AML-193 (cell line): ENCODE data around the gene MRI1.

Source experiments
- DNase-seq, 2 experiments: peaks; one replicate each; lab custom pipeline; 2025; lab: John Stamatoyannopoulos, UW

The MRI1 gene

DNA sequence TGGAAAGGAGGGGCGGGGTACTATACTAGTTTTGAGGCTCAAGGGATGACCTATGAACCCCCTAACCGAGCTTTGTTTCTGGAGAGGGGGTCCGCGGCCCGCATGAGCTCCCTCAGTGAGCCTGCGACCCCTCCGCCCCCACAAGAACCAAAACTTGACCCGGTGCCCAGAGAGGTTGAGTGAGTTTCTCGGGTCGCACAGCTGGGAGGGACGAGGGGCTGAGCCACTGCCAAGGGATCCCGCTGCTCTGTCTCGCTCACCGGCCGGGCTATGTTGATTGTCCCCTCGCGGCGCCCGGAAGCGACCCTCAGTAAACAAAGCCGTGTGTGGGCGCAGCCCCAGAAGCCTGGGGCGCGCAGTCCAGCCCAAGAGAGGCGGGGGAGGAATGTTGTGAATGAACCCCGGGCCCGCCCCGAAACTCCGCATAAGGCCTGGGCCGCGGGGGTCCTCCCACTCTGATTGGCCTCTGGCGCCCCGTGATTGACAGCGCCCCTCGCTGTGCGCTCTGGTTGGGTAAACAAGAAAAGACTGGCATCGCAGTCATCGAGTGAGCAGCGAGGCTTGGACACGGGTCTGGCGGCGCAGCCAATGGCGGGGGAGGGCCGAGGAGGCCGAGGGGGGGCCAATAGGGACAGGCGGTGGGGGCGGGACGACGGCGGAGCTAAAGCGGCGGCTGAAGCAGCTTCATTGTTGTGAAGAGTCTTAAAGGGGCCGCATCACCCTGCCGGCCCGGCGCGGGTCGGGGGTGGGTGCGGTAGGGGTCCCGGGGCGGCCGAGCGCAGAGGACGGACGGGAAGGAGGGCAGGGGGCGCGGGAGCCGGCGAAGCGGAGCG lies 30.7 kb downstream of the MRI1 start, which contains the start of gene ZSWIM4:
ZSWIM4 (plus strand) TSS at position 687 of the 833 bp plus-strand sequence. CDS start 206 bp downstream, outside the sequence.
- peak; percentile 97 to 98 for DNase-seq

DNA sequence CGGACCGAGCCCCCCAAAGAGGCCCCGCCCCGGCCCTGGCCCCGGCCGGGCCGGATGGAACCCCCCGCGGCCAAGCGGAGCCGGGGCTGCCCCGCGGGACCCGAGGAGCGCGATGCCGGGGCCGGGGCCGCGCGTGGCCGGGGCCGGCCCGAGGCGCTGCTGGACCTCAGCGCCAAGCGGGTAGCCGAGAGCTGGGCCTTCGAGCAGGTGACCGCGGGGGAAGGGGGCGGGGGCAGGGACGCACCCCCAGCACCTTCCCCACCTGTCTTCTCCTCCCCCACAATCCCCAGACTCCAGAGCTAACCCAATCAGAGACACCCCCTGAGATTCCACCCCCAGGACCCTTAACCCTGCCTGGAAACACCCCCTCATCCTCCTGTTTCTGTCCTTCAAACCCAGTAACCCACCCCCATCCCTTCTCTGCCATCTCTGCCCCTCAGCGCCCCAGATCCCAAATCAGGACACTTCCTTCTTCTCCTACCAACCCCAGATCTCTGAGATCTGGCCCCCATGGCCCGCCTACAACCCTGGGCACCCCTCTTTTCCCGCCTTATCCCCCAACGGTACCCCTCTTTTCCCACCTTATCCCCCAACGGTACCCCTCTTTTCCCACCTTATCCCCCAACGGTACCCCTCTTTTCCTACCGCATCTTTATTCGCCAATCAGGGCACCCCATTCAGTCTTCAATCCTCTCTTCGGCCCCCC lies 31.4 kb downstream of the MRI1 start:
- no peak for DNase-seq

DNA sequence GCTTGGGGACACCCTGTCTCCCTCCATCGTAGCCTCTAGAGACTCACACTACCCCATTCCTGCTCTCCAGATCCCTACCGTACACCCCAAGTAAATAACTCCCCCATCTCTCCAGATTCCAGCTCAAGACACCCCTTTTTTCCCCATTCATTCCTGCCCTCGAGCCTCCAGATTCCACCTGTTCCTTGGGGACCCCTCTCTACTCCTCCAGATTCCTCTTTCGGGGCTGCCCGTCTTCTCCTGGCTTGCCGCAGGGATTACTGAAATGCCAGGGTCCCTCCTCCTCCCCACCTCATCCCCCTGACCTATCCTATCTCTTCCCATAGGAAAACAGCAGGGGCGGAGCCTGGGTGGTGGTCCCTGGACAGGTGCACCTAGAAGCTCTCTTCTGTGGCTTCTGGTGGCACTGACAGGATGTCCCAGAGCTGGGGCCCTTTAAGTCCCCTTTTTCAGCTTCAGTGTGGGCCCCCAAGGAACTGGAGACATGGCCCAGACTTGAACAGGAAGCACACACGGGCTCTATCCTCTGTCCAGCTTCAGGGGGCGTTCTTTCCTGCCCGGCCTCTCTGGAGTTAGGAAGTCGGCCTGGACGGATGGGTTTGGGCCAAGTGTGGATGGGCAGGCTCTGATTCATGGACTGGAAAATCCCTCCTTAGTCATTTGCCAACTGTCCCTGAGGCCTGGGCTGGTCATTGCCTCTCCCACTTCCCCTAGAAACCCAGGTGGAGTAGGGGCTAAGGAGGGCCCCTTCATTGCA lies 32.2 kb downstream of the MRI1 start:
- no peak for DNase-seq

DNA sequence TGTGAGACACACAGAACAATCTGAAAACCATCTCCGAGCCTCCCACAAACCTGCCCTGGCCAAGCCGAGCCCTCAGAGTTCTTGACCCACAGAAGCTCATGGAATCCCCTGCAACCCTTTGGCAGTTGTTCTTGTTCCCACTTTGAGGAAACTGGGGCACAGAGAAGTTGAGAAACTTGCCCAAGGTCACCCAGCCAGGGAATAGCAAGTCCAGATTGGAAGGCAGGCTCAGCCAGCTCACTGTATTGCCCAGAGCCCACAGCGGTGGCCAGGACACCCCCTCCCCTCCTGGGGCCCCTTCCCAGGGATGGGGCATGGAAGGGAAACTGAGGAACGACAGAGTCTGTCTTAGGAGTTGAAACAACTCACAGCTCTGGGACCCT lies 32.7 kb downstream of the MRI1 start:
- no peak for DNase-seq

GRCh38 chr19:13797870-13798269 lies 33.5 kb downstream of the MRI1 start:
- peak; percentile 6 to 28 for DNase-seq

- DNase-seq, result no peak
Observed at GRCh38 chr19:13799669-13800068, 35.3 kb downstream of the MRI1 start.

- no peak for DNase-seq
Observed at GRCh38 chr19:13803038-13803437, 38.7 kb downstream of the MRI1 start.

- no peak for DNase-seq
Observed at GRCh38 chr19:13804830-13805683, 40.7 kb downstream of the MRI1 start.

DNA sequence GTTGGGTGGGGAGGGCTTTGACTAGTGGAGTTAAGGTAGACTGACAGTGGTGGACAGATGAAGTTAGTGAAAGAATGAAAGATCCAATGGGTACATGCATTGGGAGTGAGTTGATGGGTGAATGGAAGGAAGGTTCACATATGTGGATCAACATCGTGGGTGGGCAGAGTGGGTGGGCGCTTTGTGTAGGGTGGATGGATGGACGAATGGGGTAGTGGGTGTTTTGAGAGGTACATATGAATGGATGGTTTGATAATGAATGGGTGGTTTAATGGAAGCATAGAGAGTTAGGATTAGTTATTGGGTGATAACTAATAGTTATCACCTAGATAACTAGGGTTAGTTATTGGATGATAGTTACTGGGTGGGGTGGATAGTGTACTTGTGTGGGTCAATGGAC lies 42.4 kb downstream of the MRI1 start:
- no peak for DNase-seq

DNA sequence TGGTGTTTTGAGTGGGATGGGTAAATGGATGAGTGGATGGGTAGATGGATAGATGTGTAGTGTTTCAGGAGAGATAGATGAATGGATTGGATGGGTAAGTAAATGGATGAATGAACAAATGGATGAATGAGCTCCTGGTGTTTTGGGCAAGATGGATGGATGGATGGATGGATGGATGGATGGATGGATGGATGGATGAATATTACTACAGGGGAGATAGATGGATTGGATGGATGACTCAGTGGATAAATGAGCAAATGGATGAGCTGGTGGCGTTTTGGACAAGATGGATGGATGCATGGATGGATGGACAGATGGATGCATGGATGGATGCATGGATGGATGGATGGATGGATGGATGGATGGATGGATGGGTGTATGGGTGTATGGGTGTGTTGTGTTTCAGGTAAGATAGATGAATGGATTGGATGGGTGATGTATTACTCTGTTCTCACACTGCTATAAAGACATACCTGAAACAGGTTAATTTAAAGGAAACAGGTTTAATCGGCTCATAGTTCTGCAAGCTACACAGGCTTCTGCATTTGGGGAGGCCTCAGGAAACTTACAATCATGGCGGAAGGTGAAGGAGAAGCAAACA lies 43.2 kb downstream of the MRI1 start:
- DNase-seq, result no peak

DNA sequence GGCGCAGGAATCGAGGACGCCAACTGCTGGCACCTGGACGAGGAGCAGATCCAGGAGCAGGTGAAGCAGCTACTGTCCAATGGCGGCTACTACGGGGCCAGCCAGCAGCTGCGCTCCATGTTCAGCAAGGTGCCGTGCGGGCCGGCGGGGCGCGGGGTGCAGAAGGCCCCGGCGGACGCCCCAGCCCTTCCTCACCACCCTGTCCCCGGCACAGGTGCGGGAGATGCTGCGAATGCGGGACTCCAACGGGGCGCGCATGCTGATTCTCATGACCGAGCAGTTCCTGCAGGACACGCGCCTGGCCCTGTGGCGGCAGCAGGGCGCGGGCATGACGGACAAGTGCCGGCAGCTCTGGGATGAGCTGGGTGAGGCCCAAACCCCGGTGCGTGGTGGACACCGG lies 44.5 kb downstream of the MRI1 start:
- DNase-seq, result no peak

GRCh38 chr19:13812544-13812943 lies 48.2 kb downstream of the MRI1 start:
- no peak for DNase-seq

GRCh38 chr19:13813147-13813546 lies 48.8 kb downstream of the MRI1 start:
- no peak for DNase-seq

- no peak for DNase-seq
Observed at GRCh38 chr19:13814550-13814949, 50.2 kb downstream of the MRI1 start.

DNA sequence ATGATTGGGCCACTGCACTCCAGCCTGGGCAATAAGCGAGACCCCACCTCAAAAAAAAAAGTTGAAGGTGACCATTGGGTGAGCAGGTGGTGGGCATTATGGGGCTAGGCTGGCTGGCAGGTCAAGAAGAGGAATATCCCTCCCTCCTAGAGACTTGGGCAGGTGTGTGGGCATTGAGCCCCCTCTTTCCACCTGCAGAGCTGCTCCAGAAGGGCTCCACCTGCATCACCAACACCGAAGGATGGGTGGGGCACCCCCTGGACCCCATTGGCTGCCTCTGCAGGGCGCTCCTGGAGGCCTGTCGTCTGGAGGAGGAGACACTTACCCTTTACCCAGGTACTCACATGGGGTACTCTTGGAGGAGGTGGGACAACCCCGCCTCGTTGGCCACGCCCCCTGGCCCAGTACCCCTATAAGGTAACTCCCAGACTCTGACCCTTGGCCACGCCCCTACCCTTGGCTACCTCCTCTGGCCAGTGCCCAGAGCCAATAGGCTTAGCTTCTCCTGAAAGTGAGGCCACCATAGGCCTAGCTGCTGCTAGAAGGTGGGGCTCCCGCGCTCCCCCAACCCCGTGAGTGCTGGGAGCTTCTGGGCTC lies 52.8 kb downstream of the MRI1 start:
- no peak for DNase-seq

DNA sequence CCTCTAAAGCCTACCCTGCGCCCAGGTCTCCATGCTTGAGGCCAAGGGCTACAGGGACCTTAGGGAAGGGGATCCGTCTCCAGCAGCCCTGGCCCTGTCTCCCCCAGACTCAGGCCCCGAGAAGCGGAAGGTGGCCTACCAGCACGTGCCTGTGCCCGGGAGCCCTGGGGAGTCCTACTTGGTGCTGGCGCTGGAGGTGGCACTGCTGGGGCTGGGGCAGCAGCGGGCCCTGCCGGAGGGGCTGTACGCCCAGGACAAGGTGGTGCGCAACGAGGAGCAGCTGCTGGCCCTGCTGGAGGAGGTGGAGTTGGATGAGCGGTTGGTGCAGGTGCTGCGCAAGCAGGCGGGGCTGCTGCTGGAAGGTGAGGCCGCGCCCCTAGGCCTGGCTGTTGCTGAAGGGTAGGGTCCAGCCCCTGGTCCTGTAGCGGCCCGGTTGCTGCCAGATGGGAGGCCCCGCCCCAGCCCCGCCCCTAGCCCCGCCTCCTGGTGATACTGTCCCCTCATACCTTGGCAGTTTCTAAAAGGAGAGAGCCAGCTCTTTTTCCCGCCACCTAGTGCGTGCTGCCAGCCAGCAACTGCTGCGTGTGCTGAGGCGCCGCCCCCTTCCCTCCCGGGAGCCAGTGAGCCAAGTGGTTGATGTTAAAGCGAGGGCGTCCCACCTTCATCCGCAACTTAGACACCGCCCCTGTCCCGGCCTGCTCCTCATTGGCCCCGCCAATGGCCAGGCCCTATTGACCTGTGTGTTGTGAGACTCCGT lies 53.5 kb downstream of the MRI1 start:
- DNase-seq, result no peak

DNA sequence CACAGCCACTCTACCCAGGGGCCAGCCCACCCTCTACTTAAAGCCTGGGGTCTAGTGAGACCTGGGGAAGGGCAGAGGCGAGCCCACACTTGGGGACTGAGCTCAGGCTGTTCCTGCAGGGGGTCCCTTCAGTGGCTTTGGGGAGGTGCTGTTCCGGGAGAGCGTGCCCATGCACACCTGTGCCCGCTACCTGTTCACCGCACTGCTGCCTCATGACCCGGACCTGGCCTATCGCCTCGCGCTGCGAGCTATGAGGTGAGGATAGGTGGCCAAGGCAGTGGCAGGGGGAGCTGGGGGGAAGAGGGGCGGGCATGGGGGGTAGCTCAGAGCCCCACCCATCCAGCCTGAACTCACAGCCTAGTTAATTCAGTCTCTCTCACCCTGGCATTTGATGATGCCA lies 54.9 kb downstream of the MRI1 start:
- no peak for DNase-seq

GRCh38 chr19:13821292-13821691 lies 57.0 kb downstream of the MRI1 start:
- DNase-seq, result no peak

GRCh38 chr19:13823256-13823655 lies 58.9 kb downstream of the MRI1 start:
- no peak for DNase-seq
